IMR-90 (cell line): ENCODE measurements around the gene OPN5.

Experiments
- BHLHE40 ChIP-seq: fragments of 150-350 bp; IDR thresholded peaks from 2 replicates; pipeline ENCODE4 v1.6.1; 2016; ENCODE audit warnings: mild to moderate bottlenecking, low read depth, low read length
- CEBPB ChIP-seq: IDR thresholded peaks from 2 replicates; pipeline ENCODE4 v1.6.1; 2012; ENCODE audit warnings: low read depth, low read length, improper control_type of control experiment
- FOS ChIP-seq: fragments of 150-350 bp; IDR thresholded peaks from 2 replicates; pipeline ENCODE4 v1.6.1; 2016; ENCODE audit warnings: low read depth, low read length
- MAZ ChIP-seq: IDR thresholded peaks from 2 replicates; pipeline ENCODE4 v1.6.1; 2012; ENCODE audit warnings: low read depth, mild to moderate bottlenecking, low read length, improper control_type of control experiment, moderate library complexity, borderline replicate concordance
- MXI1 ChIP-seq: IDR thresholded peaks from 2 replicates; pipeline ENCODE4 v1.6.1; 2012; ENCODE audit warnings: low read depth, mild to moderate bottlenecking, low read length, moderate library complexity, borderline replicate concordance
- POLR2A ChIP-seq: IDR thresholded peaks from 2 replicates; pipeline ENCODE4 v1.6.1; 2012; ENCODE audit warnings: mild to moderate bottlenecking, low read depth, low read length
- RAD21 ChIP-seq: IDR thresholded peaks from 2 replicates; pipeline ENCODE4 v1.6.1; 2012; ENCODE audit warnings: low read length, improper control_type of control experiment
- RFX5 ChIP-seq: IDR thresholded peaks from 2 replicates; pipeline ENCODE4 v1.8.0; 2012; ENCODE audit warnings: low read depth, mild to moderate bottlenecking, low read length, moderate library complexity
- SMC3 ChIP-seq: fragments of 150-350 bp; IDR thresholded peaks from 2 replicates; pipeline ENCODE4 v1.6.1; 2016; ENCODE audit warnings: low read depth, mild to moderate bottlenecking, antibody characterized with exemption, low read length, moderate library complexity
- TF ChIP-seq, protein P1 (sequence below): conservative IDR thresholded peaks from 2 replicates; pipeline ENCODE4 v1.5.1; 2012; ENCODE audit warnings: mild to moderate bottlenecking, low read depth, low read length, improper control_type of control experiment
- TF ChIP-seq, protein P2 (sequence below): fragments of 150-350 bp; IDR thresholded peaks from 2 replicates; pipeline ENCODE4 v1.6.1; 2016; ENCODE audit warnings: low read depth, mild to moderate bottlenecking, low read length, moderate library complexity, borderline replicate concordance

DNA sequence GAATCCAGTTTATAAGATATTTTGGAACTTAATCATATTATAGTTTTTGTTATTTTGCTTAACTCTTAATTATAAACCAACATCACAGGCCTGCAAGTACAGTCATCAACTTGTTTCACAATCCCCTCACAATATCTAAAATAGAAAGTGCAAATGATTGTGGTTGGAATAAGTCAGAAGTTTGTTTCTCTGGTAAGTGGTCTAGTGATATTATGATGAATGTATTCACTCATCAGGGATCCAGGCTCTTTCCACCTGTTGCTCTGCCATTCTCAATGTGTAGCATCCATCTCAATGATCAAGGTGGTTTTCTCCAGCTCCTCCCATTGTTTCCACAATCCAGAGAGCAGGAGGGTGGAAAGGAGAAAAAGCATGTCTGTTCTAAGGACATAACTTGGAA, 54.2 kb downstream of the OPN5 start:
- TF ChIP-seq, protein P1, sequence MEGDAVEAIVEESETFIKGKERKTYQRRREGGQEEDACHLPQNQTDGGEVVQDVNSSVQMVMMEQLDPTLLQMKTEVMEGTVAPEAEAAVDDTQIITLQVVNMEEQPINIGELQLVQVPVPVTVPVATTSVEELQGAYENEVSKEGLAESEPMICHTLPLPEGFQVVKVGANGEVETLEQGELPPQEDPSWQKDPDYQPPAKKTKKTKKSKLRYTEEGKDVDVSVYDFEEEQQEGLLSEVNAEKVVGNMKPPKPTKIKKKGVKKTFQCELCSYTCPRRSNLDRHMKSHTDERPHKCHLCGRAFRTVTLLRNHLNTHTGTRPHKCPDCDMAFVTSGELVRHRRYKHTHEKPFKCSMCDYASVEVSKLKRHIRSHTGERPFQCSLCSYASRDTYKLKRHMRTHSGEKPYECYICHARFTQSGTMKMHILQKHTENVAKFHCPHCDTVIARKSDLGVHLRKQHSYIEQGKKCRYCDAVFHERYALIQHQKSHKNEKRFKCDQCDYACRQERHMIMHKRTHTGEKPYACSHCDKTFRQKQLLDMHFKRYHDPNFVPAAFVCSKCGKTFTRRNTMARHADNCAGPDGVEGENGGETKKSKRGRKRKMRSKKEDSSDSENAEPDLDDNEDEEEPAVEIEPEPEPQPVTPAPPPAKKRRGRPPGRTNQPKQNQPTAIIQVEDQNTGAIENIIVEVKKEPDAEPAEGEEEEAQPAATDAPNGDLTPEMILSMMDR, result no peak
- TF ChIP-seq POLR2A (no peak), RFX5 (no peak), MAZ (no peak), RAD21 (no peak), BHLHE40 (no peak), MXI1 (no peak), FOS (no peak), CEBPB (no peak), SMC3 (no peak)
- TF ChIP-seq, protein P2, sequence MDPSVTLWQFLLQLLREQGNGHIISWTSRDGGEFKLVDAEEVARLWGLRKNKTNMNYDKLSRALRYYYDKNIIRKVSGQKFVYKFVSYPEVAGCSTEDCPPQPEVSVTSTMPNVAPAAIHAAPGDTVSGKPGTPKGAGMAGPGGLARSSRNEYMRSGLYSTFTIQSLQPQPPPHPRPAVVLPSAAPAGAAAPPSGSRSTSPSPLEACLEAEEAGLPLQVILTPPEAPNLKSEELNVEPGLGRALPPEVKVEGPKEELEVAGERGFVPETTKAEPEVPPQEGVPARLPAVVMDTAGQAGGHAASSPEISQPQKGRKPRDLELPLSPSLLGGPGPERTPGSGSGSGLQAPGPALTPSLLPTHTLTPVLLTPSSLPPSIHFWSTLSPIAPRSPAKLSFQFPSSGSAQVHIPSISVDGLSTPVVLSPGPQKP, result no peak
